Measurements from ENCODE around the gene ZDHHC21.

DNA sequence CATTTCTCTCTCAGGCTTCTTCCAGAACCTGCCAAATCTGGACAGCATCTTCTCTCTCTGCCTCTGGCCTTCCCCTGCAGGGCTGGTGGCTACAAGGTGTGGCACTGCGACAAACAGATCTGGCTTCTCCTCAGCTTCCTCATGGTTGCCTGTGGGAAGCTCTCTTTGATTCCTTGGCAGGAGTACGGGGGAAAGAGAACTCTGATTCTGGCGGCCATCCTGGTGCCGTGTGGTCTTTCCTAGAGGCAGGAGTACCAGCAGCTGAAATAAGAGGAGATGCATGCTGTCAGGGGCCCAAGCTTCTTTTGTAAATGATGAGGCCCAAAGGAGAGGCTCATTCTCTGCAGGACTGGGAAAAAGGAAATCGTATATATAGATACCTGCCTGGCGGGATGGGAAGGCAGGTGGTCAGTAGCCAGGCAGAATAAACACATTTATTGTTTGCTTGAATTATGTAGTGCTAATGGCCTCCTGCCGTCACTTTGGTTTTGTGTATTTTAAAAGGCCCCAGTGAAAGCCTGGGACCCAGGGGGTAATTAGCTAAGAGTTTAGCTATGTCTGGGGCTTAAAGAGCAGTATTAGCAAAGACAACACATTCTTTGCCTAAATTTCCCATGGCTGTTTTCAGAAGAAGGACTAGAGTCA, 29.3 kb upstream of the ZDHHC21 start, which contains the start of gene CER1:
- TF ChIP-seq, protein P1, sequence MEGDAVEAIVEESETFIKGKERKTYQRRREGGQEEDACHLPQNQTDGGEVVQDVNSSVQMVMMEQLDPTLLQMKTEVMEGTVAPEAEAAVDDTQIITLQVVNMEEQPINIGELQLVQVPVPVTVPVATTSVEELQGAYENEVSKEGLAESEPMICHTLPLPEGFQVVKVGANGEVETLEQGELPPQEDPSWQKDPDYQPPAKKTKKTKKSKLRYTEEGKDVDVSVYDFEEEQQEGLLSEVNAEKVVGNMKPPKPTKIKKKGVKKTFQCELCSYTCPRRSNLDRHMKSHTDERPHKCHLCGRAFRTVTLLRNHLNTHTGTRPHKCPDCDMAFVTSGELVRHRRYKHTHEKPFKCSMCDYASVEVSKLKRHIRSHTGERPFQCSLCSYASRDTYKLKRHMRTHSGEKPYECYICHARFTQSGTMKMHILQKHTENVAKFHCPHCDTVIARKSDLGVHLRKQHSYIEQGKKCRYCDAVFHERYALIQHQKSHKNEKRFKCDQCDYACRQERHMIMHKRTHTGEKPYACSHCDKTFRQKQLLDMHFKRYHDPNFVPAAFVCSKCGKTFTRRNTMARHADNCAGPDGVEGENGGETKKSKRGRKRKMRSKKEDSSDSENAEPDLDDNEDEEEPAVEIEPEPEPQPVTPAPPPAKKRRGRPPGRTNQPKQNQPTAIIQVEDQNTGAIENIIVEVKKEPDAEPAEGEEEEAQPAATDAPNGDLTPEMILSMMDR (conservative IDR thresholded peaks at IDR 0.05): no peak
- no peak for TF ChIP-seq ZFX (IDR thresholded peaks at IDR 0.05)

All from C4-2B (cell line).